Raji (cell line): ENCODE data around the gene TNNI2.

Experiments used
- POLR2A ChIP-seq: IDR thresholded peaks from 2 replicates; pipeline ENCODE4 v1.6.1; 2011; ENCODE audit warnings: low read depth, low read length, control low read depth; ENCODE audit not compliant: insufficient read depth

Gene TNNI2

GRCh38 chr11:1839204-1839923 is 583 bp downstream of the TNNI2 start:
- TF ChIP-seq POLR2A: no peak

GRCh38 chr11:1839924-1840779 is 1.4 kb downstream of the TNNI2 start:
- no peak for TF ChIP-seq POLR2A

- no peak for TF ChIP-seq POLR2A
Measured at GRCh38 chr11:1840780-1841480, 2.1 kb downstream of the TNNI2 start.

- no peak for TF ChIP-seq POLR2A
Measured at GRCh38 chr11:1841511-1842148, 2.8 kb downstream of the TNNI2 start.

- no peak for TF ChIP-seq POLR2A
Measured at GRCh38 chr11:1842149-1843097, 3.6 kb downstream of the TNNI2 start.

- no peak for TF ChIP-seq POLR2A
Measured at GRCh38 chr11:1843098-1843473, 4.3 kb downstream of the TNNI2 start.

- no peak for TF ChIP-seq POLR2A
Measured at GRCh38 chr11:1843796-1844195, 5.0 kb downstream of the TNNI2 start.

- no peak for TF ChIP-seq POLR2A
Measured at GRCh38 chr11:1844221-1845094, 5.7 kb downstream of the TNNI2 start.

GRCh38 chr11:1845095-1845429 is 6.3 kb downstream of the TNNI2 start:
- TF ChIP-seq POLR2A: no peak

GRCh38 chr11:1845561-1846452 is 7.0 kb downstream of the TNNI2 start:
- no peak for TF ChIP-seq POLR2A

GRCh38 chr11:1846453-1846932 is 7.7 kb downstream of the TNNI2 start:
- no peak for TF ChIP-seq POLR2A
